ENCODE data around the gene SHC3. TPM values are rescaled to one million over a fixed set of nuclear protein-coding genes. Genes with fewer than 3 reads are reported as not detected.

SHC3 gene
- 9.2 and 16.4 TPM in 2 replicates for total RNA-seq

GRCh38 chr9:89177944-89178829 is at the start of gene SHC3:
SHC3 (minus strand) TSS chr9:89178818; CDS start chr9:89178460, 358 bp downstream.

GRCh38 chr9:88991066-88992034 is 187.3 kb downstream of the SHC3 start, which contains the start of gene S1PR3:
S1PR3 (plus strand) TSS chr9:88991468; CDS start chr9:89001201, 9,733 bp downstream.

Other genes starting within 250 kb of the SHC3 start
- 17.5 and 33.0 TPM in 2 replicates for gene S1PR3, start 187.3 kb downstream of the SHC3 start, total RNA-seq
- 62.5 and 101 TPM in 2 replicates for gene CKS2, start 132.4 kb upstream of the SHC3 start, total RNA-seq
- 21.1 and 29.0 TPM in 2 replicates for gene SECISBP2, start 139.7 kb upstream of the SHC3 start, total RNA-seq

Data from aortic smooth muscle cell (primary cell).